HCT116 (cell line): ENCODE measurements around the gene NEDD4. TPM values are rescaled to one million over a fixed set of nuclear protein-coding genes. Genes with fewer than 3 reads are reported as not detected.

ENCODE experiments used
- ATAC-seq: fragments of 200-7000 bp; cut with Tn5 transposase; 2 replicates; pipeline ENCODE4 v1.9.1; 2020; ENCODE audit warnings: mild to moderate bottlenecking, moderate library complexity
- BruUV-seq: library from RNA; stranded (reverse); fragments of 400-500 nt; replicated peaks from 2 replicates; lab custom pipeline; 2021; lab: Mats Ljungman, UMichigan
- CTCF ChIA-PET: fragments of 300-600 bp; sonication (Branson Sonifier 250); formaldehyde crosslinking; loops from one replicate; lab custom pipeline; 2021; ENCODE audit warnings: antibody characterized with exemption; lab: Charles Lee
- POLR2A ChIA-PET: fragments of 300-600, 350-600 bp; sonication (Branson Sonifier 250); formaldehyde crosslinking; loops from one replicate; lab custom pipeline; 2021; ENCODE audit warnings: antibody characterized with exemption; lab: Charles Lee
- RAD21 ChIA-PET, 2 experiments: fragments of 300-600 bp; sonication (Branson Sonifier 250); formaldehyde crosslinking; loops; one replicate each; lab custom pipeline; 2023; ENCODE audit warnings: low total read pairs in 2 of 2; ENCODE audit not compliant: uncharacterized antibody in 2 of 2, unreplicated experiment in 2 of 2, low non-redundant PET in 1 of 2; lab: Charles Lee
- DNase-seq: peaks from one replicate; pipeline ENCODE4 v3.0.0-alpha.2; 2010; ENCODE audit warnings: low read depth, low spot score
- H2AFZ ChIP-seq: fragments of 200-600 bp; shearing (Covaris generic), sonication (generic); 2 replicates; pipeline ENCODE4 v1.6.1; 2017; ENCODE audit warnings: low read depth, mixed run types, mixed read lengths, antibody characterized with exemption, low read length; ENCODE audit not compliant: poor library complexity, severe bottlenecking
- H3K27ac ChIP-seq: 2 replicates; pipeline ENCODE4 v1.5.1; 2012; ENCODE audit warnings: low read depth, low read length
- H3K27me3 ChIP-seq: fragments of 200-600 bp; sonication (generic); 2 replicates; pipeline ENCODE4 v1.6.1; 2016; ENCODE audit warnings: mixed run types, low read length, mixed read lengths; ENCODE audit not compliant: insufficient read depth
- H3K36me3 ChIP-seq, 2 experiments: fragments of 200-500 bp in 1 of 2; fragments of 200-600 bp in 1 of 2; sonication (Bioruptor generic) in 1 of 2; sonication (generic) in 1 of 2; 2 replicates each; pipeline versions ENCODE4 v1.5.1 to v1.6.1; 2014 to 2016; ENCODE audit warnings: low read length in 2 of 2, inconsistent platforms in 1 of 2, mixed read lengths in 1 of 2, mixed run types in 1 of 2; ENCODE audit not compliant: insufficient read depth in 2 of 2, control insufficient read depth in 1 of 2
- H3K4me1 ChIP-seq, 2 experiments: fragments of 200-600 bp in 1 of 2; sonication (generic) in 1 of 2; 2 replicates each; pipeline versions ENCODE4 v1.5.1 to v1.6.1; 2012 to 2017; ENCODE audit warnings: low read length in 2 of 2, inconsistent platforms in 1 of 2, mild to moderate bottlenecking in 1 of 2, mixed read lengths in 1 of 2, mixed run types in 1 of 2, moderate library complexity in 1 of 2; ENCODE audit not compliant: insufficient read depth in 2 of 2, control insufficient read depth in 1 of 2
- H3K4me2 ChIP-seq: fragments of 200-600 bp; sonication (generic); 2 replicates; pipeline ENCODE4 v1.6.1; 2017; ENCODE audit warnings: mixed run types, low read length, mixed read lengths
- H3K4me3 ChIP-seq, 2 experiments: fragments of 200-600 bp in 1 of 2; sonication (generic) in 1 of 2; replicated peaks in 1 of 2; 2 replicates each; pipeline ENCODE4 v1.5.1; 2011 to 2016; ENCODE audit warnings: low read length in 2 of 2, control low read depth in 1 of 2, low read depth in 1 of 2, mild to moderate bottlenecking in 1 of 2, mixed read lengths in 1 of 2, mixed run types in 1 of 2
- H3K79me2 ChIP-seq: fragments of 200-600 bp; sonication (generic); 2 replicates; pipeline ENCODE4 v1.6.1; 2017; ENCODE audit warnings: mild to moderate bottlenecking, mixed run types, low read length, moderate library complexity, mixed read lengths; ENCODE audit not compliant: insufficient read depth
- H3K9ac ChIP-seq: fragments of 200-600 bp; sonication (generic); 2 replicates; pipeline ENCODE4 v1.6.1; 2016; ENCODE audit warnings: low read length, mixed read lengths
- H3K9me2 ChIP-seq: fragments of 200-600 bp; sonication (generic), shearing (Covaris generic); 2 replicates; pipeline ENCODE4 v1.6.1; 2017; ENCODE audit warnings: mixed run types, mild to moderate bottlenecking, moderate library complexity; ENCODE audit not compliant: insufficient read depth
- H3K9me3 ChIP-seq, 2 experiments: fragments of 200-500 bp in 1 of 2; fragments of 200-600 bp in 1 of 2; sonication (Bioruptor generic) in 1 of 2; sonication (generic) in 1 of 2; 2 replicates each; pipeline ENCODE4 v1.6.1; 2014 to 2017; ENCODE audit warnings: low read length in 2 of 2, mixed read lengths in 2 of 2, inconsistent platforms in 1 of 2, low read depth in 1 of 2, mild to moderate bottlenecking in 1 of 2, mixed run types in 1 of 2, moderate library complexity in 1 of 2; ENCODE audit not compliant: control insufficient read depth in 1 of 2, insufficient read depth in 1 of 2
- H4K20me1 ChIP-seq: fragments of 200-600 bp; sonication (generic), shearing (Covaris generic); 2 replicates; pipeline ENCODE4 v1.6.1; 2017; ENCODE audit warnings: mixed run types, mild to moderate bottlenecking, moderate library complexity; ENCODE audit not compliant: insufficient read depth
- CBX3 ChIP-seq: IDR thresholded peaks from 2 replicates; pipeline ENCODE4 v1.6.1; 2012; ENCODE audit warnings: low read depth
- CEBPB ChIP-seq: IDR thresholded peaks from 2 replicates; pipeline ENCODE4 v1.6.1; 2012; ENCODE audit warnings: low read depth
- ELF1 ChIP-seq: IDR thresholded peaks from 2 replicates; pipeline ENCODE4 v1.6.1; 2012; ENCODE audit warnings: low read depth, borderline replicate concordance
- EZH2 ChIP-seq: fragments of 200-600 bp; sonication (generic); IDR thresholded peaks from 2 replicates; pipeline ENCODE4 v1.6.1; 2017; ENCODE audit warnings: antibody characterized with exemption, mixed run types
- RAD21 ChIP-seq: IDR thresholded peaks from 2 replicates; pipeline ENCODE4 v1.6.1; 2012; ENCODE audit warnings: low read depth, mild to moderate bottlenecking
- SIN3A ChIP-seq: IDR thresholded peaks from 2 replicates; pipeline ENCODE4 v1.6.1; 2012; ENCODE audit warnings: low read depth
- intact Hi-C: fragments of 100-400 bp; cut with micrococcal nuclease; formaldehyde crosslinking; loops from 2 replicates; pipeline ENCODE4 v1.10.0; 2022
- total RNA-seq: library from RNA; stranded (reverse); gene quantifications from one replicate; pipeline ENCODE4 v1.2.1, GENCODE V29; 2021; ENCODE audit not compliant: unreplicated experiment
- TF ChIP-seq, protein P1 (sequence below), 3 experiments: fragments of 200-600 bp in 1 of 3; sonication (generic) in 1 of 3; IDR thresholded peaks in 2 of 3; conservative IDR thresholded peaks in 1 of 3; 2 replicates each; pipeline ENCODE4 v1.5.1; 2012 to 2017; ENCODE audit warnings: low read depth in 2 of 3, low read length in 2 of 3, antibody characterized with exemption in 1 of 3, borderline replicate concordance in 1 of 3, control low read depth in 1 of 3, mild to moderate bottlenecking in 1 of 3, mixed read lengths in 1 of 3, mixed run types in 1 of 3, moderate library complexity in 1 of 3; ENCODE audit not compliant: insufficient read depth in 1 of 3

The NEDD4 gene
- total RNA-seq, 1 experiment from 2014 or later = 13.7 TPM

DNA sequence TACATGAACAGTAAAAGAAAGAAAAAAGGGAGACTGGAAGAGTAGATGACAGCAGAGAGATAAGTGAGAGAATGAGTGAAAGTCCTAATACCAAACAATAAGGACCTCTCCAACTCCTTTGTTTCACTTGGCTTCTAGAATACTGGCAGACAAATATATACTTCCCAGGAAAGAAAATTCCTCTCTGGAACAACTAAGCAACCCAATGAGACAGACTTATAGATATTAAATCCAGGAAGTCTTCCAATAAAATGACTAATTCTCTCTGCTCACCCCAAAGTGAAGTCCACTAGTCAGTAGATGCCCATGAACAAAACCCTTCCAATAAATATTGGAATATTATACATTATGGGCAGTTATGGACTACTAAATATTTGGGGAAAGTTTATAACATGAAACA, 114.2 kb downstream of the NEDD4 start (continued):
- TF ChIP-seq, protein P1, sequence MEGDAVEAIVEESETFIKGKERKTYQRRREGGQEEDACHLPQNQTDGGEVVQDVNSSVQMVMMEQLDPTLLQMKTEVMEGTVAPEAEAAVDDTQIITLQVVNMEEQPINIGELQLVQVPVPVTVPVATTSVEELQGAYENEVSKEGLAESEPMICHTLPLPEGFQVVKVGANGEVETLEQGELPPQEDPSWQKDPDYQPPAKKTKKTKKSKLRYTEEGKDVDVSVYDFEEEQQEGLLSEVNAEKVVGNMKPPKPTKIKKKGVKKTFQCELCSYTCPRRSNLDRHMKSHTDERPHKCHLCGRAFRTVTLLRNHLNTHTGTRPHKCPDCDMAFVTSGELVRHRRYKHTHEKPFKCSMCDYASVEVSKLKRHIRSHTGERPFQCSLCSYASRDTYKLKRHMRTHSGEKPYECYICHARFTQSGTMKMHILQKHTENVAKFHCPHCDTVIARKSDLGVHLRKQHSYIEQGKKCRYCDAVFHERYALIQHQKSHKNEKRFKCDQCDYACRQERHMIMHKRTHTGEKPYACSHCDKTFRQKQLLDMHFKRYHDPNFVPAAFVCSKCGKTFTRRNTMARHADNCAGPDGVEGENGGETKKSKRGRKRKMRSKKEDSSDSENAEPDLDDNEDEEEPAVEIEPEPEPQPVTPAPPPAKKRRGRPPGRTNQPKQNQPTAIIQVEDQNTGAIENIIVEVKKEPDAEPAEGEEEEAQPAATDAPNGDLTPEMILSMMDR (IDR thresholded peaks at IDR 0.05 in 2 of 3, conservative IDR thresholded peaks at IDR 0.05 in 1 of 3; ENCODE audit: borderline replicate concordance in 1 of 3, insufficient read depth in 1 of 3, low read depth in 2 of 3, low read length in 2 of 3) = no peak
- TF ChIP-seq SIN3A (no peak), ELF1 (no peak)

DNA sequence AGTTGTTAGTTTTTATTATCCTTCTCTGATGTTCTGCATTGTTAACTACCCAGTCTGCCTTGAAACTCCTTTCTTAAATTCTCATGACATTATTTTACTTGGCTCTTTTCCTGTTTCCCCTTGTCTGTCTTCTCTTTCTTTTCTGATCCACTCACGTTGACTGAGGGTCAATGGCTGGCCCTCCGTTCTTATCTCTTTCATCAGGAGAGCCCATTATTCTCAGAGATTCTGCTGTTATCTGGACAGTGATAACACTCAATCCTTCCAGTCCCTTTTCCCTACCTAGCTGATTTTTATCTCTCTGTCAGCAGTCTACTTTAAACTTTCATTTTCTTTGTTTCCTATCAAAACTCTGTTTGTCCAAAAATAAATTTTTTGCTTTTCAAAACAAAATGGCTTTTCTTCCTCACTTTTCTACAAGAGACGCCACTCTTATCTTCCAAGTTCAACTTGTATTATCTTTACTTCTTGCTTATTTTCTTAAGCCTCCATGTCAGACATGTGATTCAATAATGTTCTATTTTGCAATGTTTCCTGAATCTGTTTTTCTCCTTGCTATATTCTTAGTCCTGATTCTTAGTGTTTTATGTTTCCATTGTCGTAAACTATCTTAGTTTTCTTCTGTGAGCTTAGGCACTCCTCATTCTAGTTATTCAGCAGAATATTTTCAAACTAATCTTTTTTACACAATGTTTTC, 120.2 kb downstream of the NEDD4 start:
- no peaks in the 10 kb centered on the region for H3K36me3 ChIP-seq
- no peaks in the 10 kb centered on the region for H3K9me3 ChIP-seq
- CTCF ChIA-PET = interaction anchor here (0.6 to 1.6 kb wide), 3 partner anchors 24 to 612 kb away, joined by 3 to 8 read pairs (median 4); no protein-coding TSS in a partner anchor
- POLR2A ChIA-PET = no interaction called here
- H3K4me1 ChIP-seq = no peaks in the 10 kb centered on the region
- no peak for ATAC-seq
- no peak for DNase-seq
- no peaks in the 10 kb centered on the region for H3K9me2 ChIP-seq
- no peak overlapping the region for H3K4me2 ChIP-seq
- no peaks in the 10 kb centered on the region for H3K79me2 ChIP-seq
- BruUV-seq = no TSS peak
- no peak overlapping the region for H3K9ac ChIP-seq
- no peak overlapping the region for H3K27ac ChIP-seq
- no peaks in the 10 kb centered on the region for H4K20me1 ChIP-seq
- RAD21 ChIA-PET = no interaction called here
- H3K4me3 ChIP-seq = no peak overlapping the region
- intact Hi-C loops = no loop called here
- TF ChIP-seq RAD21 (no peak), CEBPB (no peak), EZH2 (no peak), CBX3 (no peak)
- H3K27me3 ChIP-seq = no peaks in the 10 kb centered on the region
- no peak overlapping the region for H2AFZ ChIP-seq
